ENCODE measurements around the gene ZNF346. TPM values are rescaled to one million over a fixed set of nuclear protein-coding genes. Genes with fewer than 3 reads are reported as not detected.

The ZNF346 gene
- total and polyA plus RNA-seq, 2 experiments from 2014 or later, result 13.8 to 21.4 TPM

- Histone ChIP-seq H3K4me1 (ENCODE audit: insufficient read depth) (peaks cover 14% of the 10 kb centered on the region), H3K36me3 (replicated peaks; ENCODE audit: insufficient read depth, low read depth) (no peaks in the 10 kb centered on the region), H3K79me2 (no peaks in the 10 kb centered on the region), H3K4me3 (no peak overlapping the region), H3K27me3 (no peaks in the 10 kb centered on the region), H3K27ac (no peak overlapping the region), H3K9me3 (ENCODE audit: low read depth) (no peaks in the 10 kb centered on the region), H4K20me1 (ENCODE audit: insufficient read depth, poor library complexity, severe bottlenecking) (no peaks in the 10 kb centered on the region), H3K4me2 (no peak overlapping the region), H3K9me2 (replicated peaks; ENCODE audit: insufficient read depth) (no peaks in the 10 kb centered on the region), H2AFZ (no peak overlapping the region)
- TF ChIP-seq, protein P1, sequence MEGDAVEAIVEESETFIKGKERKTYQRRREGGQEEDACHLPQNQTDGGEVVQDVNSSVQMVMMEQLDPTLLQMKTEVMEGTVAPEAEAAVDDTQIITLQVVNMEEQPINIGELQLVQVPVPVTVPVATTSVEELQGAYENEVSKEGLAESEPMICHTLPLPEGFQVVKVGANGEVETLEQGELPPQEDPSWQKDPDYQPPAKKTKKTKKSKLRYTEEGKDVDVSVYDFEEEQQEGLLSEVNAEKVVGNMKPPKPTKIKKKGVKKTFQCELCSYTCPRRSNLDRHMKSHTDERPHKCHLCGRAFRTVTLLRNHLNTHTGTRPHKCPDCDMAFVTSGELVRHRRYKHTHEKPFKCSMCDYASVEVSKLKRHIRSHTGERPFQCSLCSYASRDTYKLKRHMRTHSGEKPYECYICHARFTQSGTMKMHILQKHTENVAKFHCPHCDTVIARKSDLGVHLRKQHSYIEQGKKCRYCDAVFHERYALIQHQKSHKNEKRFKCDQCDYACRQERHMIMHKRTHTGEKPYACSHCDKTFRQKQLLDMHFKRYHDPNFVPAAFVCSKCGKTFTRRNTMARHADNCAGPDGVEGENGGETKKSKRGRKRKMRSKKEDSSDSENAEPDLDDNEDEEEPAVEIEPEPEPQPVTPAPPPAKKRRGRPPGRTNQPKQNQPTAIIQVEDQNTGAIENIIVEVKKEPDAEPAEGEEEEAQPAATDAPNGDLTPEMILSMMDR (IDR thresholded peaks at IDR 0.05; ENCODE audit: poor library complexity), result no peak
- TF ChIP-seq EZH2phosphoT487 (IDR thresholded peaks at IDR 0.05; ENCODE audit: low read depth, severe bottlenecking, unreplicated experiment) (no peak), EZH2 (IDR thresholded peaks at IDR 0.05; ENCODE audit: borderline replicate concordance) (no peak)
- 95% methylated on average over 4 of the region's 4 CpGs for WGBS (ENCODE audit: low lambda C conversion rate, missing lambda C conversion rate)
- no peak for DNase-seq (ENCODE audit: low spot score)
Observed at GRCh38 chr5:177128551-177128981, 106.1 kb downstream of the ZNF346 start.

GRCh38 chr5:177130211-177131018 lies 107.9 kb downstream of the ZNF346 start:
- peaks cover 1% of the 10 kb centered on the region for H3K36me3 ChIP-seq (replicated peaks; ENCODE audit: insufficient read depth, low read depth)
- no peak overlapping the region for H3K4me2 ChIP-seq
- H4K20me1 ChIP-seq (ENCODE audit: insufficient read depth, poor library complexity, severe bottlenecking), result no peaks in the 10 kb centered on the region
- no peak overlapping the region for H3K27ac ChIP-seq
- H3K9me3 ChIP-seq (ENCODE audit: low read depth), result no peaks in the 10 kb centered on the region
- peaks cover 6% of the 10 kb centered on the region for H3K79me2 ChIP-seq
- H3K27me3 ChIP-seq, result no peaks in the 10 kb centered on the region
- TF ChIP-seq, protein P1 (IDR thresholded peaks at IDR 0.05; ENCODE audit: poor library complexity), result no peak
- TF ChIP-seq EZH2phosphoT487 (IDR thresholded peaks at IDR 0.05; ENCODE audit: low read depth, severe bottlenecking, unreplicated experiment) (no peak), EZH2 (IDR thresholded peaks at IDR 0.05; ENCODE audit: borderline replicate concordance) (no peak)
- no peak for DNase-seq (ENCODE audit: low spot score)
- H2AFZ ChIP-seq, result no peak overlapping the region
- 69% methylated on average over 5 of the region's 5 CpGs for whole genome bisulfite sequencing (ENCODE audit: low lambda C conversion rate, missing lambda C conversion rate)
- peaks cover 24% of the 10 kb centered on the region for H3K4me1 ChIP-seq (ENCODE audit: insufficient read depth)
- H3K4me3 ChIP-seq, result no peak overlapping the region
- H3K9me2 ChIP-seq (replicated peaks; ENCODE audit: insufficient read depth), result no peaks in the 10 kb centered on the region

Other genes starting within 250 kb of the ZNF346 start
- gene UNC5A, start 212.1 kb upstream of the ZNF346 start, total RNA-seq, result 0.10 and 0.12 TPM in 2 replicates
- 0.39 and 1.1 TPM in 2 replicates for gene UNC5A, start 212.1 kb upstream of the ZNF346 start, polyA plus RNA-seq
- gene HK3, start 123.3 kb upstream of the ZNF346 start, total RNA-seq, result 0.73 TPM in 1 of 2 replicates, not detected in the other
- gene HK3, start 123.3 kb upstream of the ZNF346 start, polyA plus RNA-seq, result not detected in 2 replicates
- gene UIMC1, start 15.9 kb upstream of the ZNF346 start, total RNA-seq, result 24.1 and 28.2 TPM in 2 replicates
- 12.6 and 22.3 TPM in 2 replicates for gene UIMC1, start 15.9 kb upstream of the ZNF346 start, polyA plus RNA-seq
- 90.2 and 121 TPM in 2 replicates for gene FGFR4, start 64.2 kb downstream of the ZNF346 start, total RNA-seq
- 75.6 and 94.3 TPM in 2 replicates for gene FGFR4, start 64.2 kb downstream of the ZNF346 start, polyA plus RNA-seq
- gene NSD1, start 111.1 kb downstream of the ZNF346 start, total RNA-seq, result 28.8 and 29.1 TPM in 2 replicates
- gene NSD1, start 111.1 kb downstream of the ZNF346 start, polyA plus RNA-seq, result 23.4 and 26.6 TPM in 2 replicates